NCI-H460 (cell line): Measurements from ENCODE around the gene PTCH1. TPM values are rescaled to one million over a fixed set of nuclear protein-coding genes. Genes with fewer than 3 reads are reported as not detected.

Experiments
- DNase-seq: peaks from one replicate; pipeline ENCODE4 v3.0.0-alpha.2; 2016; ENCODE audit warnings: low read depth; ENCODE audit errors: extremely low read depth
- total RNA-seq: library from RNA; depleted of rRNA; stranded (reverse); fragments of >200 nt; shearing (Covaris generic); gene quantifications from 2 replicates; pipeline ENCODE4 v1.2.3, GENCODE V29; 2014

Gene PTCH1
- total RNA-seq, 1 experiment from 2014 or later: 2.4 TPM

- no peak for DNase-seq
These were observed 3.1 kb downstream of the PTCH1 start for GRCh38 chr9:95513711-95514110.

GRCh38 chr9:95512709-95513095, 4.1 kb downstream of the PTCH1 start:
- DNase-seq: no peak

- DNase-seq: no peak
These were observed 4.6 kb downstream of the PTCH1 start for GRCh38 chr9:95511952-95512708.

- no peak for DNase-seq
These were observed 5.2 kb downstream of the PTCH1 start for GRCh38 chr9:95511616-95511931.

- peak; percentile 90 for DNase-seq
These were observed 5.8 kb downstream of the PTCH1 start for GRCh38 chr9:95510709-95511615.

GRCh38 chr9:95509851-95510708, 6.7 kb downstream of the PTCH1 start:
- DNase-seq: no peak

- peak; percentile 75 for DNase-seq
These were observed 7.6 kb downstream of the PTCH1 start for GRCh38 chr9:95508968-95509850.

- no peak for DNase-seq
These were observed 8.4 kb downstream of the PTCH1 start for GRCh38 chr9:95508242-95508967.

- DNase-seq: peak; percentile 43
These were observed 9.1 kb downstream of the PTCH1 start for GRCh38 chr9:95507464-95508241.

GRCh38 chr9:95506678-95507463, 9.9 kb downstream of the PTCH1 start:
- peak; percentile 37 for DNase-seq

- peak; percentile 26 for DNase-seq
These were observed 10.4 kb downstream of the PTCH1 start for GRCh38 chr9:95506428-95506677.

GRCh38 chr9:95505717-95506427, 10.9 kb downstream of the PTCH1 start:
- peak; percentile 22 for DNase-seq

- DNase-seq: no peak
These were observed 11.6 kb downstream of the PTCH1 start for GRCh38 chr9:95505072-95505716.

GRCh38 chr9:95504053-95504963, 12.5 kb downstream of the PTCH1 start:
- peak; percentile 70 for DNase-seq

GRCh38 chr9:95503369-95503768, 13.4 kb downstream of the PTCH1 start:
- no peak for DNase-seq

GRCh38 chr9:95502248-95502647, 14.5 kb downstream of the PTCH1 start:
- DNase-seq: no peak
